Peyer's patch (tissue), 4 donors: ENCODE results near the gene OPCML. TPM values are rescaled to one million over a fixed set of nuclear protein-coding genes. Genes with fewer than 3 reads are reported as not detected.

Experiments
- DNase-seq, 3 donors: peaks; one replicate each; pipeline ENCODE4 v3.0.0-alpha.2; 2017 to 2019
- H3K27ac ChIP-seq, 4 donors: fragments of 200-600 bp; sonication (generic); one replicate each; pipeline ENCODE4 v1.5.1; 2016 to 2019
- H3K27me3 ChIP-seq, 2 donors: fragments of 200-600 bp; sonication (generic); one replicate each; pipeline ENCODE4 v1.5.1; 2019
- H3K36me3 ChIP-seq, 3 donors: fragments of 200-600 bp; sonication (generic); one replicate each; pipeline ENCODE4 v1.5.1; 2016 to 2019
- H3K4me1 ChIP-seq, 4 donors: fragments of 200-600 bp; sonication (generic); one replicate each; pipeline ENCODE4 v1.5.1; 2016 to 2019
- H3K4me3 ChIP-seq, 4 donors: fragments of 200-600 bp; sonication (generic); 1 replicate in 3 of 4; 2 replicates in 1 of 4; pipeline ENCODE4 v1.5.1; 2016 to 2019; ENCODE audit warnings: mild to moderate bottlenecking in 1 of 4
- H3K9me3 ChIP-seq, 4 donors: fragments of 200-600 bp; sonication (generic); one replicate each; pipeline ENCODE4 v1.5.1; 2016 to 2019; ENCODE audit warnings: mild to moderate bottlenecking in 1 of 4
- POLR2A ChIP-seq, 2 donors: fragments of 450-650 bp; IDR thresholded peaks; one replicate each; pipeline ENCODE4 v1.5.1; 2017; ENCODE audit warnings: antibody characterized with exemption in 2 of 2, mild to moderate bottlenecking in 2 of 2, moderate library complexity in 2 of 2
- total RNA-seq, 4 donors: library from RNA; depleted of rRNA; stranded (reverse); fragments of >200 nt; gene quantifications; one replicate each; pipeline ENCODE4 v1.1.0, GENCODE V29; 2016
- TF ChIP-seq, protein P1 (sequence below), 6 experiments: fragments of 450-650 bp in 4 of 6; fragments of 200-600 bp in 2 of 6; sonication (generic) in 1 of 6; IDR thresholded peaks; one replicate each; pipeline ENCODE4 v1.5.1; 2017 to 2019; ENCODE audit warnings: antibody characterized with exemption in 6 of 6, mild to moderate bottlenecking in 3 of 6, moderate library complexity in 1 of 6

Gene OPCML
- total RNA-seq, 4 donors from 2014 or later, result not detected

DNA sequence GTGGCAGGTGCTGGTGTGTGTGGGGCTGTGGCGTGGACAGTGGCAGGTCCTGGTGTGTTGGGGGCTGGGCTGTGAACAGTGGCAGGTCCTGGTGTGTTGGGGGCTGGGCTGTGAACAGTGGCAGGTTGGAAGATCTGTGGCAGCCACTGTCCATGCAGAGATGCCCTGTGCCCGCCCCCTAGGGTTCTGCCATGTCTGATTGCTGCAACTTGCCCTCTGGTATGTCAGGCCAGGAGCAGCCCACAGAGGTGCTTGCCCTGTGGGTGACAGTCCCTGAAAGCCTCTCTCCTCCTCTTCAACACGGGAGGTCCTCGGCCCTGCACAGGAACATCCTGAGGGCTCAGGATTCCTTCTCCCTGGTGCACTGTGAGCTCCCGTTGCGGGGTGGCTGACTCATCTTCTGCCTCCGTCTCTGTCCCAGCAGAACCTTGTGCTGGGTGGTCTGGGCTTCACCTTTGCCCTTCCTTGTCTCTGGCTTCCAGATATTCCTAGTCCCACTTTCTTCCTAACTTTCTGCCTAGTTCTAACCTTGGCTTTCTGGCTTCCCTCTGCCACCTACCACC, 13.5 kb downstream of the OPCML start:
- Histone ChIP-seq H3K27me3 (no peaks in the 10 kb centered on the region), H3K4me1 (no peaks in the 10 kb centered on the region), H3K4me3 (no peak overlapping the region), H3K27ac (no peak overlapping the region), H3K9me3 (no peaks in the 10 kb centered on the region), H3K36me3 (no peaks in the 10 kb centered on the region)
- TF ChIP-seq, protein P1, sequence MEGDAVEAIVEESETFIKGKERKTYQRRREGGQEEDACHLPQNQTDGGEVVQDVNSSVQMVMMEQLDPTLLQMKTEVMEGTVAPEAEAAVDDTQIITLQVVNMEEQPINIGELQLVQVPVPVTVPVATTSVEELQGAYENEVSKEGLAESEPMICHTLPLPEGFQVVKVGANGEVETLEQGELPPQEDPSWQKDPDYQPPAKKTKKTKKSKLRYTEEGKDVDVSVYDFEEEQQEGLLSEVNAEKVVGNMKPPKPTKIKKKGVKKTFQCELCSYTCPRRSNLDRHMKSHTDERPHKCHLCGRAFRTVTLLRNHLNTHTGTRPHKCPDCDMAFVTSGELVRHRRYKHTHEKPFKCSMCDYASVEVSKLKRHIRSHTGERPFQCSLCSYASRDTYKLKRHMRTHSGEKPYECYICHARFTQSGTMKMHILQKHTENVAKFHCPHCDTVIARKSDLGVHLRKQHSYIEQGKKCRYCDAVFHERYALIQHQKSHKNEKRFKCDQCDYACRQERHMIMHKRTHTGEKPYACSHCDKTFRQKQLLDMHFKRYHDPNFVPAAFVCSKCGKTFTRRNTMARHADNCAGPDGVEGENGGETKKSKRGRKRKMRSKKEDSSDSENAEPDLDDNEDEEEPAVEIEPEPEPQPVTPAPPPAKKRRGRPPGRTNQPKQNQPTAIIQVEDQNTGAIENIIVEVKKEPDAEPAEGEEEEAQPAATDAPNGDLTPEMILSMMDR (IDR thresholded peaks at IDR 0.05), result no peak
- TF ChIP-seq POLR2A (IDR thresholded peaks at IDR 0.05), result no peak
- DNase-seq, result no peak

DNA sequence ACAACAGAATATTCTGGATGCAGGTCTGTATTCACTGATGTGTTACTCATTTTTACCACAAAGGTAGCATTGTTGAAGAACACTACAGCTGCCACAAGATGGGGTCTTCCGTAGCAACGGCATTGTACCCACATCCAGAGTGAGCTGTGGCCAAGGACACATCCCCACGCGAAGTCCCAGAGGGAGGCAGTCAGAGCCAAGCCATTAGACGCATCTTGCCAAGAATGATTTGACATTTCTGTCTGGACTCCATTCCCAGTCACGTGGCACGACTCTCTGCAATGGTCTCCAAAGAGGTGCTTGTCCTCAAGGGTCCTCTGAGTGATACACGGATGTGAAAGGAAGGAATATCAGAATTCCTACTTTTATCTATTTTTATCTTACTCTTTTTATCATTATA, 15.5 kb downstream of the OPCML start:
- H3K36me3 ChIP-seq, result no peaks in the 10 kb centered on the region
- H3K4me1 ChIP-seq, result no peaks in the 10 kb centered on the region
- H3K27me3 ChIP-seq, result no peaks in the 10 kb centered on the region
- no peaks in the 10 kb centered on the region for H3K9me3 ChIP-seq
- no peak for TF ChIP-seq POLR2A (IDR thresholded peaks at IDR 0.05)
- TF ChIP-seq, protein P1 (IDR thresholded peaks at IDR 0.05), result no peak
- H3K4me3 ChIP-seq, result no peak overlapping the region
- no peak overlapping the region for H3K27ac ChIP-seq
- no peak for DNase-seq

DNA sequence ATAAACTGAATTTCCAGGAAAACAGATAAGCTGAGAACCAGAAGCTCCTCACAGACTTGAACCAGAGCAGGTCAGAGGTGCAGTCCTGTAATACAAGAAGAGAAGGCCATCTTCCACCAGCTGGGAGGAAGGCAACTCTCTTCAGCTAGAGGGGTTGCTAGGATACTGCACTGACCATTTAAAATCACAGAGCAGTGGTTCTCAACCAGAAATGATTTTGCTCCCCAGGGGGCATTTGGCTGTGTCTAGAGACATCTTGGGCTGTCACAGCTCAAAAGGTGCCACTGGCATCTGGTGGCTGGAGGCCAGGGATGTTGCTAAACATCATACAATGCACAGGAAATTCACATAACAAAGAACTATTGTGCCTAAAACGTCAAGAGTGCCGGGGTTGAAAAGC, 17.2 kb downstream of the OPCML start:
- Histone ChIP-seq H3K27ac (no peak overlapping the region), H3K9me3 (no peaks in the 10 kb centered on the region), H3K4me1 (no peaks in the 10 kb centered on the region), H3K36me3 (no peaks in the 10 kb centered on the region), H3K27me3 (no peaks in the 10 kb centered on the region), H3K4me3 (no peak overlapping the region)
- TF ChIP-seq, protein P1 (IDR thresholded peaks at IDR 0.05), result no peak
- TF ChIP-seq POLR2A (IDR thresholded peaks at IDR 0.05), result no peak
- DNase-seq, result no peak

DNA sequence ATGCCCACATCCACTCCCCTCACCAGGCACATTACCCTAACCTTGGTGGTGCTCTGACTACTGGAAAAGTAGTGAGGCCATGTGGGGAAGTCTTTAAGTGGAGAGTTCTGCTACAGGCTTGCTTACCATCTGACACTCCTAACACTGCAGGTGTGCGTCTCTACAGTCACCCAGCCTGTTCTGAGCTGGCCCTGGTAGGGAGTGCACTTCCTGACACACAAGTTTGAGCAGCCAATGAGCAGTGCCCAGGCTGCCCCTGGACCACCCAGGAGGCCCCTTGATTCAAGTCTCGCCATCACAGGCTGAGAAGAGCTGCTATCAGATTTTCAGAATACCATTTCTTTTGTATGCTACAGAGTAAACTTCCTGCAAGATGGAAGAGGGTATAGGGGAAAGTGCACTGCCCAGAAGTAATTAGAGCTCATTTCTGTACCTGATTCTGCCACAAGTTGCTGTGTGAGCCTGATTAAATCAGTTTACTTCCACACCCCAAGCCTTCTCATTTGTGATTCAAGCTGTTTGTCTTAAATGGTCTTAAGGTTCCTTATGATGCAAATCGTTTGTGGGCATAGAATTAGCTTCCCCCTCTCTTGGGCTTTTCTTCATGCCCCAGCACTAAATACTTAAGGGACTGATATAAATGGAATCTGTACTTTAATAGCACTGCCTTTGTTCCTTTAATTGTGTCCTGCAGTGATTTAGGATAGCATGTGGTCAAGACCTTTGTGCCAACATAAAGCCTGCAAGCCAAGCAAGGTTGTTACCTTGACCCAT, 22.2 kb downstream of the OPCML start:
- no peaks in the 10 kb centered on the region for H3K27me3 ChIP-seq
- H3K4me3 ChIP-seq, result no peak overlapping the region
- TF ChIP-seq, protein P1 (IDR thresholded peaks at IDR 0.05), result no peak
- no peak for TF ChIP-seq POLR2A (IDR thresholded peaks at IDR 0.05)
- no peak overlapping the region for H3K27ac ChIP-seq
- no peaks in the 10 kb centered on the region for H3K36me3 ChIP-seq
- DNase-seq, result no peak
- no peaks in the 10 kb centered on the region for H3K4me1 ChIP-seq
- H3K9me3 ChIP-seq, result no peaks in the 10 kb centered on the region

DNA sequence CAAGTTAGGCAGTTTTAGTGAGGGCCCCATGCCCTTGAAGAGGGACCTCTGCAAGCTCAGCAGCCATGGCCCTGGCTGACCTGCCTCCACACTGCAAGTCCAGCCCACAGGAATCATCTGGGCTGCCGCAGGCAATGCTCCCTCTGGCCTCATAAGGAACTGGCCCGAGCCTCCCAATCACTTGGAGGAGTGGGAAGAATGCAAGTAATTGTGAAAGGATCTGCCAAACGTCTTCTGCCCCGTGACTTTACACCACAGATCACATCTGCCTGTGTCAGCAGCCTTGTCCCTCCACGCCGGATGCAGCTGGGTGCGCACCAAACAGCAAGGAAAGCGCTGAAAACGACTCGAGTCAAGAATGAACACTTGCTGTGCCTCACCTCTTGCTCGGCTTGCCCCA, 23.8 kb downstream of the OPCML start:
- H3K4me3 ChIP-seq, result no peak overlapping the region
- no peak overlapping the region for H3K27ac ChIP-seq
- H3K9me3 ChIP-seq, result no peaks in the 10 kb centered on the region
- no peaks in the 10 kb centered on the region for H3K4me1 ChIP-seq
- H3K27me3 ChIP-seq, result no peaks in the 10 kb centered on the region
- DNase-seq, result no peak
- TF ChIP-seq POLR2A (IDR thresholded peaks at IDR 0.05), result no peak
- TF ChIP-seq, protein P1 (IDR thresholded peaks at IDR 0.05), result no peak
- H3K36me3 ChIP-seq, result no peaks in the 10 kb centered on the region
